Dedifferentiated amniotic fluid mesenchymal stem cell (primary cell): ENCODE data around the gene PRR20G.
"Not testable (repeated sequence)": the region's sequence is repeated elsewhere in the genome, so short reads cannot be mapped to it uniquely, and the experiment has no call there.

Source experiments
- DNase-seq: peaks from one replicate; pipeline ENCODE4 v3.0.0-alpha.2; 2016; ENCODE audit errors: extremely low spot score

PRR20G gene

GRCh38 chr3:127299276-127299675 lies 11.4 kb upstream of the PRR20G start:
- no peak for DNase-seq

GRCh38 chr3:127296959-127297358 lies 9.1 kb upstream of the PRR20G start:
- DNase-seq: no peak

GRCh38 chr3:127296166-127296565 lies 8.3 kb upstream of the PRR20G start:
- no peak for DNase-seq

DNA sequence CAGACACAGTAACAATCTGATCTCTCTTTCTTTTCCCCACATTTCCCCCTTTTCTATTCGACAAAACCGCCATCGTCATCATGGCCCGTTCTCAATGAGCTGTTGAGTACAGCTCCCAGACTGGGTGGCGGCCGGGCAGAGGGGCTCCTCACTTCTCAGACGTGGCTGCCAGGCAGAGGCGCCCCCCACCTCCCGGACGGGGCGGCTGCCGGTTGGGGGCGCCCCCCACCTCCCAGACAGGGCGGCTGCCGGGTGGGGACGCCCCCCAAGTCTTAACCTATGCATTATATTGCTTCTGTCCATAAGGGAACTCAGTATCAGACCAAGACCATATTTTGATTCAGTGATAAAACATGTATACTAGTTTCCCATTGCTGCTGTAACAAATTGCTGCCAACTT lies 5.8 kb upstream of the PRR20G start:
- not testable (repeated sequence) for DNase-seq

DNA sequence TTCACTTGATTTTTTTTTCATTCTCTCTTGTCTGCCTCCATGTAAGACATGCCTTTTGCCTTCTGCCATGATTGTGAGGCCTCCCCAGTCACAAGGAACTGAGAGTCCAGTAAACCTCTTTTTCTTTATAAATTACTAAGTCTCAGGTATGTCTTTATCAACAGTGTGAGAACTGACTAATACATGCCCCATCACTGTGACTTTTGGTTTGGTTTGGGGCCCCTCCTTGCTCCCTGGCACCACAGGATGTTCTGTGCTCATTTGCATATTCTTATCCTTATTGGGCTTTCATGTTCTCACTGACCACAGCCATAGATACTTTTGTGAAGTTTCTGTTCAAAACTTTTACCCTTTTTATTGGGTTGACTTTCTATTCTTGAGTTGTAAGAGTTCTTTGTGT lies 3.8 kb upstream of the PRR20G start:
- no peak for DNase-seq

- DNase-seq: no peak
Observed at GRCh38 chr3:127291114-127291513, 3.3 kb upstream of the PRR20G start.

DNA sequence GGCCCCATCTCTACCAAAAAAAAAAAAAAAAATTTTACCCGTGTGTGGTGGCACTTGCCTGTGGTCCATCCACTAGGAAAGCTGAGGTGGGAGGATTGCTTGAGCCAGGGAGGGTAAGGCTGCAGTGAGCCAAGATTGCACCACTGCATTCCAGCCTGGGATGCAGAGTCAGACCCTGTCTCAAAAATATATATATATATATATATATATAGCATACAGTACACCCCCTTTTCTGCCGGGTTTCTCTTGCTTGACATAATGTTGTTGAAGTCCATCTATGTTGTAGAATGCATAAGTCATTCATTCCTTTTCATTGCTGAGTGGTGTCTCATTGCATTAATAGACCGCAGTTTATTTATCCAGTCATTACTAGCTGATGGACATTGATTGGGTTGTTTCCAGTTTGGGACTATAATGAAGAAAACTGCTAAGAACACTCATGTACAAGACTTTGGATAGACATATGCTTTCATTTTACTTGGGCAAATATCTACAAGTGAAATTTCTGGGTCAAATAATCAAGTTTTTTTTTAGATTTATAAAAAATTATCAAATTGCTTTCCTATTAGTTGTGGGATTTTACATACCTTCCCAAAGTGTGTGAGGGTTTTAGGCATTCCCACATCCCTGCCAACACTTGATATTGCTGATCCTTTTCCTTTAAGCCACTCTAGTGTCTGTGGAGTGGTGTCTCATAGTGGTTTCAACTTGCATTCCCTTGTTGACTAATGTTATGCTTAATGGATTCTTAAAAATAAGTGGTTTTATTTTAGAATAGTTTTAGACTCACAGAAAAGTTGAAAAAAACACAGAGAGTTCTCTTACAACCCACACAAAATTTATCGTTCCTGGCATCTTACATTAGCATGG lies 2.1 kb upstream of the PRR20G start:
- DNase-seq: no peak

DNA sequence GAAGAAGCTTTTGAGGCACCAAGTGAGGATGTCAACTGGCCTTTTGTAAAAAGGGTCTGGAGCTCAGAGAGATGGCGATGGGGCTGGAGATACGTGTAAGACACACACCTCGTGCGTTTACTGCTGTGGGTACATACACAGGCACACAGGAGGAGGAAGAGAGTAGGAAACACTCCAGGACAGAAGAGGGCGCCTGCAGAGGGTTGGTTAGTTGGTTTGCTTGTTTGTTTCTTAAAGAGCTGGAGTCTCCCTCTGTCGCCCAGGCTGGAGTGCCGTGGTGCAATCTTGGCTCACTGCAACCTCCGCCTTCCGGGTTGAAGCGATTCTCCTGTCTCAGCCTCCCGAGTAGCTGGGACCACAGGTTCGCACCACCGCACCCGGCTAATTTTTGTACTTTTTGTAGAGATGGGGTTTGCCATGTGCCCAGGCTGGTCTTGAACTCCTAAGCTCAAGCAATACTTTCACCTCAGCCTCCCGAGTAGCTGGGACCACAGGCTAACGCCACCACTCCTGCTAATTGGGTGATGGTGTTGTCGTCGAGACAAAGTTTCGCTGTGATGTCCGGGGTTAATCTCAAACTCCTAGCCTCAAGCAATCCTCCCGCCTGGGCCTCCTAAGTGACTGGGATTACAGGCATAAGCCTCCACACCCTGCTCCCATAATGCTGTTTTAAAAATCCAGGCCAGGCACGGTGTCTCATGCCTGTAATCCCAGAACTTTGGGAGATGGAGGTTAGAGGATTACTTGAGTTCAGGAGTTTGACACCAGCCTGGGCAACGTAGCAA lies 1.3 kb upstream of the PRR20G start:
- no peak for DNase-seq

DNA sequence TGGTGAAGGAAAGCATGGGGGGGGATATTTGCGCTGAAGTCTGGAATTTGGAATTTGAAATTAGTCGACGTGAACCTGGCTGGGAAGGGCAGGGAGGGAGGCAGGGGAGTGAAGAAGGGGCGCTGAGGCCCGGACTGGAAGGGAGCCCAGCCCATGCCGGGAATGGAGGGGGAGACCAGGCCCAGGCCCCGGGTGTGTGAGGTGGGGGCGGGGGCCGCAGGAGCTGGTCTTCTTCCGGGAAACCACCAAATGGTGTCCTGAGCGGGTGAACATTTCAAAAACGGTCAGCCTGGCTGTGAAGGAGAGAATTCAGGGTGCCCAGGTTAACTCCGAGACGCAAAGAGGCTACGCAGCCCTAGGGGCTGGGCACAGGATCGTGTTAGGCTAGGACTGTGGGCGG lies 497 bp upstream of the PRR20G start:
- no peak for DNase-seq

DNA sequence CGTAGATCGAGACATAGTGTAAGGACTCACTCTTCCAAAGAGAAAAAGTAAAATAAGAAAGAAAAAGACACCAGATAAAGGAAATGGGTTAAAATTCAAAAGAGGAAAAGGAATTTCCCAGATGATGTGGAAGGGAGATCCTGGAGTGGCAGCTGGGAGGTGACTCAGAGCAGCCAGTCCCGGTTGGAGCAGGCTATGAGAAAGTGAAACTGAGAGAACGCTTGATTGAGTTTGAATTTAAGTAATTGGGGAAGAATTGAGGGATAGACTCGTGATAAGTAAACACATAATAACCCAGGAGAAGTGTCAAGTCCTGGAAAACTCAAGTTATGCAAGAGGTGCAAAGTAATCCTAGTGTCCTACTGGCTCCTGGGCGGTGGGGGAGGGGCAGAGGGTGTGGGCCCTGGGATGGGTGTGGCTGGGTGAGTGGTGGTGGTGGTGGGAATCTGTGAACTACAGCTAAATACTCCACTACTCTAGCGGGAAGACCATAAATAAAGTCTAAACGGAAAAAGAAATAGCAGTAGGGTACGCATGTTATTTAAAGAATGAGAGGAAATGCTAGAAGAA lies 1.2 kb downstream of the PRR20G start:
- DNase-seq: no peak

- no peak for DNase-seq
Observed at GRCh38 chr3:127284258-127284657, 3.6 kb downstream of the PRR20G start.

- DNase-seq: no peak
Observed at GRCh38 chr3:127277561-127277960, 10.3 kb downstream of the PRR20G start.

GRCh38 chr3:127276995-127277394 lies 10.9 kb downstream of the PRR20G start:
- DNase-seq: no peak

- no peak for DNase-seq
Observed at GRCh38 chr3:127276396-127276795, 11.4 kb downstream of the PRR20G start.

DNA sequence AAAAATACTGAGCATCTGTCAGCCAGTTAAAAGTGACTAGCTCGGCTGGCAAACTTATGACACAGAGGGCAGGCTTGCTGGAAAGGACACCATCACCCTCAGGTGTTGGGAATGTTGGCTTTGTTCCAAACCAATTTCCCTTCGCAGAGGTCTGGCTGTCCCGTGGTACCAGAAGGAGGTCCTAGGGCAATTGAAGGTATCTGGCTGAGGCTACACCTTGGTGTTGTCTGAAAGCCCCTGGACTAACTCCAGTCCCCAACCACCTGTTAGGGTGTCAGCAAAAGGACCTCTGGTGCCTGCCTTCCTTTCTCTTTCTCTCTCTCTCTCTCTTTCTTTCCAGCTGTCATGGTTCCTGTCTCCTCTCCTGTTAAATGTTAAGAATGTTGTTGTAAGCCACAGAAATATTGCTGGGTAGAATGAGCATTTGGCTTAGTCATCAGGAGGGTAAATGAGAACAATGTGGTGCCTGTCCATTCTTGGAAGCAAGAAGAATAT lies 12.5 kb downstream of the PRR20G start:
- peak; percentile 42 for DNase-seq

DNA sequence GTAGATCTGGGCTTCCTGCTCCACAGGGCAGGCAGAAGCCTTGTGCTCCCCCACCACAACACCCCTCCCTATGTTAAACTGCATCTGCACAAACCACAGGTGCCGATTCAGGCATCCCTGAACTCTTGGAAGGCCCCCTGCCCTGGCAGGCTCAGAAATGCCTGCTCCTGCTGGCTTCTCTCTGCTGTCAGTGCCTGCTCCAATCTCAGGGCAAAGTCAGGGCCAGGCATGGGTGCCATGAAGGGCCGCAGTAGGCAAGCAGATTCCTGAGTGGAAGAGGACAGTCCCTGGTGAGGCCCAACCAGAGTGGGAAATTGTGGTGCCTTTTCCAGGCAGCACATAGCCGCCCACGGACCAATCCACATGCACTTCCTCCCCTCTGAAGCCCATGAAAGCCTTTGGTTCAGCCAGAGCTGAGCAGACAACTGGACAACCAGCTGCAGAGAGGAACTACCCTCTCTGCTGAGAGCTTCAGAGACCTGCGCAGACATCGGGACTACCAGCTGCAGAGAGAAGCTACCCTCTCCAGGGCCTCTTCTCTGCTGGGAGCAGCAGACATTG lies 13.6 kb downstream of the PRR20G start:
- DNase-seq: no peak

DNA sequence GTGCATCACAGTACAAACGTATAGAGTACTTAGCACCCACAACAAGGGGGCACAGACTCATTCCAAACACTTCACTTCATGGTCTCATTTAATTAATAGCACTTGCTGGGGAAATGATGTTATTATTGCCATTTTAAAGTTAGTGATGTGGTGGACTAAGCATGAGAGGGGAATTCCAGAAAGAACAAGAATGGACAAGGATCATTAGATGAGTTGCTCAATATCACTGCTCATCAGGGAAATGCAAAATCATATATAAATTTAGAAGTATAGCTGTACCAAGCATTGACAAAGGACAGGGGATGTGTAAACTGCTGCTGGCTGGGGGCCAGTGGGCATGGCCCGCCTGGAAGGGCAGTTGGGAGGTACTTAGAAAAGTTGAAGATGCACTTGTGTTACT lies 14.6 kb downstream of the PRR20G start:
- DNase-seq: no peak

DNA sequence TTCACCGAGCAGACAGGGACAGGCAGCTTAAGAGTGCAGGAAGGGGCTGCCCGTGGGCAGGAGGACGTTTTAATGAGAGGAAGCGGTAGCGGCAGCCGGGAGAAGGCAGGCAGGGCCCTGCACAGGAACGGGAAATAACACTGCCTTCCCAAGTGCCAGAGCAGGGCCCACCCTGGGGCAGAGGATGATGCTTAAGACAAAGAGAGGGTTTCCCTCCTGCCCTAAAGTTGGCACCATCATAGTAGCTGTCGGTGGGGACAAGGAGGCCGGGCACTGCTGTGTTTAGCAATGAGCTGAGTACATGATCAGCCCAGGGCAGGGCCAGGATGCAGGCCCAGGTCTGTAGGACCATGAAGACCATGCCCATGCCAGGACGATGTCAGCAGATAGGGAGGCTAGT lies 21.7 kb downstream of the PRR20G start:
- DNase-seq: no peak

DNA sequence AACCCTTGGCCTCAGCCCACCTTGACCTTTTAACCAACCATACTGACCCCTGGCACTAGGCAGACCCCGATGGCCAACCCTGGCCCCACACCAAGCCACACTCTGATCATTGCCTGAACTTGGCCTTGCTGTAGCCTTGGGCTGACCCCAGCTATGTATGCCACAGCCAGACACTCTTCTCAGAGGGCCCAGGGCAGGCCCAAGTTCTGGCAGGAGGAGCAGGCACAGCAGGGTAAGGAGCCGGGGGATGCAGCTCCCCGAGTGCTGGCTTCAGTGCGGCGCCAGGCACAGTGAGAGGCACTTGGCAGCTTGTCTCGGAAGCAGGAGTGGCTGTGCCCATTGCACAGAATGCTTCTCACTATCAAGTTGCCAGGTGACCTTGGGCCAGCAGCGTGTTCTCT lies 22.3 kb downstream of the PRR20G start:
- DNase-seq: no peak

- DNase-seq: no peak
Observed at GRCh38 chr3:127264794-127265514, 22.9 kb downstream of the PRR20G start.

DNA sequence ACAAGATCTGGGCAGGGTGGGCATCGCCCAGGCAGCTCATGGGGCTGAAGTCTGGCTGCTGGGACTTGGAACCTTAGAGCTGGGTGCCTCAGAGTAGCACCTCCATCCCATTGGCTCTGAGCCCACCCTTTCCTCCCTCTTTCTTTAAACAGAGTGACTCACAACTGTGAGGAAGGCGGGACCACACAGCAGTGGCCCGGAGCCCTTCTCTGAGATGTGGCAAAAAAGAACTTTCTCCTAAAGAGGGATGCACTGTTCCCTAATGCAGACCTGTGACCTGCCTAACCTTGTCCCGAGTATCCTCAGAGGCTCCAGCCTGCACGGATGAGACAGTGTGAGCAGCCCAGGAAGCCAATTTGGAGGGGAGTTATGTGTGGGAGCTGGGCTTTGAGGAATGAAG lies 23.6 kb downstream of the PRR20G start:
- no peak for DNase-seq
